Keratinocyte (primary cell): ENCODE data around the gene MAB21L4. TPM values are rescaled to one million over a fixed set of nuclear protein-coding genes. Genes with fewer than 3 reads are reported as not detected.

ENCODE experiments used
- DNase-seq: peaks from one replicate; pipeline ENCODE4 v3.0.0-alpha.2; 2011; ENCODE audit warnings: low read depth, missing footprints, low spot score
- FAIRE-seq: peaks from 2 replicates; lab custom pipeline; 2011; peaks lifted over from hg19 to GRCh38; lab: Jason Lieb, UNC
- H2AFZ ChIP-seq: 2 replicates; pipeline ENCODE4 v1.6.0; 2012; ENCODE audit warnings: low read length, control low read depth, inconsistent platforms; ENCODE audit not compliant: control insufficient read depth
- H3K27ac ChIP-seq: 2 replicates; pipeline ENCODE4 v1.5.1; 2011; ENCODE audit warnings: low read length; ENCODE audit not compliant: control insufficient read depth, insufficient read depth
- H3K27me3 ChIP-seq: 3 replicates; pipeline ENCODE4 v1.6.0; 2011; ENCODE audit warnings: low read length; ENCODE audit not compliant: control insufficient read depth, insufficient read depth; ENCODE audit errors: extremely low read depth
- H3K36me3 ChIP-seq, 2 experiments: 2 replicates in 1 of 2; 3 replicates in 1 of 2; pipeline ENCODE4 v1.5.1; 2011; ENCODE audit warnings: low read length in 2 of 2, mild to moderate bottlenecking in 1 of 2; ENCODE audit not compliant: control insufficient read depth in 2 of 2, insufficient read depth in 2 of 2; ENCODE audit errors: extremely low read depth in 1 of 2
- H3K4me1 ChIP-seq: 3 replicates; pipeline ENCODE4 v1.5.1; 2011; ENCODE audit warnings: low read length; ENCODE audit not compliant: control insufficient read depth, insufficient read depth; ENCODE audit errors: extremely low read depth
- H3K4me2 ChIP-seq: 3 replicates; pipeline ENCODE4 v1.6.0; 2011; ENCODE audit warnings: low read depth, low read length; ENCODE audit not compliant: control insufficient read depth, insufficient read depth; ENCODE audit errors: extremely low read depth
- H3K4me3 ChIP-seq, 3 experiments: fragments of 200-600 bp in 1 of 3; sonication (generic) in 1 of 3; 2 replicates in 2 of 3; 3 replicates in 1 of 3; pipeline ENCODE4 v1.5.1; 2011 to 2016; ENCODE audit warnings: low read length in 3 of 3, mild to moderate bottlenecking in 3 of 3, control low read depth in 2 of 3, inconsistent platforms in 1 of 3, low read depth in 1 of 3, mixed read lengths in 1 of 3, mixed run types in 1 of 3, moderate library complexity in 1 of 3; ENCODE audit not compliant: control insufficient read depth in 2 of 3, insufficient read depth in 2 of 3; ENCODE audit errors: extremely low read depth in 1 of 3
- H3K79me2 ChIP-seq: 2 replicates; pipeline ENCODE4 v1.6.0; 2012; ENCODE audit warnings: low read length; ENCODE audit not compliant: control insufficient read depth, insufficient read depth
- H3K9ac ChIP-seq: 3 replicates; pipeline ENCODE4 v1.6.0; 2011; ENCODE audit warnings: low read length; ENCODE audit not compliant: control insufficient read depth, insufficient read depth; ENCODE audit errors: extremely low read depth
- H3K9me1 ChIP-seq: 3 replicates; pipeline ENCODE4 v1.6.0; 2011; ENCODE audit warnings: low read length; ENCODE audit not compliant: control insufficient read depth, insufficient read depth; ENCODE audit errors: extremely low read depth
- H3K9me3 ChIP-seq: 2 replicates; pipeline ENCODE4 v1.5.1; 2012; ENCODE audit warnings: low read depth, low read length; ENCODE audit not compliant: control insufficient read depth
- H4K20me1 ChIP-seq: 3 replicates; pipeline ENCODE4 v1.6.0; 2011; ENCODE audit warnings: low read length; ENCODE audit not compliant: control insufficient read depth, insufficient read depth; ENCODE audit errors: extremely low read depth
- CTCF ChIP-seq, 3 experiments: IDR thresholded peaks in 1 of 3; conservative IDR thresholded peaks in 1 of 3; optimal IDR thresholded peaks in 1 of 3; 2 replicates in 2 of 3; 3 replicates in 1 of 3; pipeline versions ENCODE3 to v1.5.1; 2011; ENCODE audit warnings: low read length in 3 of 3, mild to moderate bottlenecking in 3 of 3, moderate library complexity in 2 of 3, control low read depth in 1 of 3, inconsistent platforms in 1 of 3; ENCODE audit not compliant: insufficient read depth in 2 of 3; ENCODE audit errors: extremely low read depth in 1 of 3
- EZH2 ChIP-seq: IDR thresholded peaks from one replicate; pipeline ENCODE4 v1.6.1; 2012; ENCODE audit warnings: inconsistent platforms, mild to moderate bottlenecking, low read length, moderate library complexity
- dilution Hi-C: fragments of 300-500 bp; cut with MboI; formaldehyde crosslinking; loops from one replicate; pipeline ENCODE4 v1.7.0; 2020; ENCODE audit warnings: low sequenced_read_pairs; ENCODE audit not compliant: extremely low pct_ligation_motif_present
- polyA plus RNA-seq, 5 experiments: library from polyadenylated mRNA; depleted of rRNA in 3 of 5; stranded (reverse) in 3 of 5; stranded (forward) in 1 of 5; unstranded in 1 of 5; fragments of >200 nt; gene quantifications; 1 replicate in 1 of 5; 2 replicates in 3 of 5; 3 replicates in 1 of 5; pipeline versions ENCODE4 v1.2.1 to v1.2.3, GENCODE V29; 2011 to 2012; ENCODE audit warnings: missing spikeins in 2 of 5, low read depth in 1 of 5, low replicate concordance in 1 of 5

MAB21L4 gene
- polyA plus RNA-seq, 1 donor (not counting 4 experiments of a cell fraction or from before 2014, with no cell fraction given) = 0.37 TPM

GRCh38 chr2:240915526-240916341 is 19.8 kb upstream of the MAB21L4 start:
- H3K79me2 ChIP-seq = no peaks in the 10 kb centered on the region
- no peak overlapping the region for H3K4me2 ChIP-seq
- H3K4me1 ChIP-seq = peaks cover 7% of the 10 kb centered on the region
- TF ChIP-seq EZH2 (peak; percentile 48), CTCF (optimal IDR thresholded peaks at IDR 0.05 in 1 of 3, IDR thresholded peaks at IDR 0.05 in 1 of 3, conservative IDR thresholded peaks at IDR 0.05 in 1 of 3; ENCODE audit: extremely low read depth in 1 of 3, insufficient read depth in 2 of 3, low read length in 3 of 3) (no peak)
- dilution Hi-C loops = no loop called here
- H3K9ac ChIP-seq = no peak overlapping the region
- peaks cover 7% of the 10 kb centered on the region for H4K20me1 ChIP-seq
- FAIRE-seq (no peak), DNase-seq (no peak)
- no peak overlapping the region for H3K27ac ChIP-seq
- peaks cover 29% of the 10 kb centered on the region for H3K27me3 ChIP-seq
- H3K4me3 ChIP-seq = no peak overlapping the region
- no peak overlapping the region for H2AFZ ChIP-seq
- no peaks in the 10 kb centered on the region for H3K9me3 ChIP-seq
- H3K9me1 ChIP-seq = peaks cover under 1% of the 10 kb centered on the region
- H3K36me3 ChIP-seq = no peaks in the 10 kb centered on the region

DNA sequence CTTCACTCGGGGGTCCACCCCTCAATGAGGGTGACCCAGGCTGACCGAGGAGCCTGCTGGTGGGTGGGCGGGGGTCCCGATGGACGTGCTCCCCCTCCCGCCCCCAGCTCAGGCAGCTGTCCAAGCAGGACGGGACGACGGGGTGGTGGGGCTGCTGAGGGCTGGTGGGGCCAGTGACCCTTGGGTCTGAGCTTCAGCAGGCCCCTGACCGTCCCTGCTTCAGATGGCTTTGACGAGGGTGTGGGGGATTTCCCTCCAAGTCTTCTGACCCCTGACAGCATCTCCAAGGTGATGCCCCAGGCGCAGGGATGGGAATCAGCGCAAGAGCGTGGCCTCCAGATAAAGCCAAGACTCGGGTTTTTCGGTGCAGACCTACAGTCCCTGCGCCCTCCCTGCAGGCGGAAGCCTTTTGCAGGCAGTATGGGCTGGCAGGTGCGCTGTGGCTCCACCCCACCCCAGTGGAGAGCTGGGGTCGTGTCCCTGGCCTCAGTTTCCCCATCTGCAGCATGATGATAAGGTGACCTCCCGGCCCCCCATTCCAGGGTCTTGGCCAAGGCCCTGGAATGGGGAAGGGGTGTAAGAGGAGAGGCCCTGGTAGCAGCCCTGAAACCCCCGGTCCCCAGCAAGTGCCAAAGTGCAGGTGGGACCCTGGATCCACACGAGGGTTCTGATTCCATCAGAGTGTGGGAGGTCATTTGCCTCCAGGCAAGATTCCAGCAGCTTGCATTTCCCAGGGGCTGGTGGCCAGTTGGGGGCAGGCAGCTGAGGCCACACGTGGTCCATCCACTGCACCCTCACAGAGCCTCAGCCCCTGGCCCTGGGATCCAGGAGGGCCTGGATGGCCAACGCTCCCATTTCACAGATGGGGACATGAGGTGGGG is 18.9 kb upstream of the MAB21L4 start:
- Histone ChIP-seq H3K9me1 (no peaks in the 10 kb centered on the region), H3K79me2 (no peaks in the 10 kb centered on the region), H3K9me3 (no peaks in the 10 kb centered on the region), H2AFZ (no peak overlapping the region), H3K4me1 (peaks cover 5% of the 10 kb centered on the region), H3K4me3 (no peak overlapping the region), H3K9ac (no peak overlapping the region), H3K27me3 (peaks cover 32% of the 10 kb centered on the region), H4K20me1 (peaks cover 2% of the 10 kb centered on the region), H3K4me2 (no peak overlapping the region), H3K36me3 (no peaks in the 10 kb centered on the region), H3K27ac (no peak overlapping the region)
- TF ChIP-seq CTCF (optimal IDR thresholded peaks at IDR 0.05 in 1 of 3, IDR thresholded peaks at IDR 0.05 in 1 of 3, conservative IDR thresholded peaks at IDR 0.05 in 1 of 3; ENCODE audit: extremely low read depth in 1 of 3, insufficient read depth in 2 of 3, low read length in 3 of 3) (no peak), EZH2 (no peak)
- DNase-seq (no peak), FAIRE-seq (no peak)
- dilution Hi-C loops = no loop called here
